Pancreas (tissue), 10 donors: ENCODE data around the gene BORCS6. TPM values are rescaled to one million over a fixed set of nuclear protein-coding genes. Genes with fewer than 3 reads are reported as not detected.

Experiments
- ATAC-seq, 4 donors: fragments of 200-7000 bp; cut with Tn5 transposase; one replicate each; pipeline versions ENCODE4 v1.8.0 to v1.9.1; 2020; ENCODE audit warnings: mild to moderate bottlenecking in 4 of 4, moderate library complexity in 4 of 4
- DNase-seq, 6 donors: peaks; one replicate each; pipeline ENCODE4 v3.0.0-alpha.2; 2020
- FAIRE-seq: peaks from 2 replicates; lab custom pipeline; 2012; peaks lifted over from hg19 to GRCh38; lab: Jason Lieb, UNC
- H3K27ac ChIP-seq, 4 donors: fragments of 200-600 bp; sonication (generic); 1 replicate in 3 of 4; 2 replicates in 1 of 4; pipeline versions ENCODE4 v1.5.0 to v1.8.0; 2020
- H3K27me3 ChIP-seq, 4 donors: fragments of 200-600 bp; one replicate each; pipeline ENCODE4 v1.8.0; 2021
- H3K36me3 ChIP-seq, 3 donors: fragments of 200-600 bp; sonication (generic) in 1 of 3; one replicate each; pipeline versions ENCODE4 v1.5.0 to v1.8.0; 2020 to 2021
- H3K4me1 ChIP-seq, 3 donors: fragments of 200-600 bp; one replicate each; pipeline ENCODE4 v1.8.0; 2021
- H3K4me3 ChIP-seq, 4 donors: fragments of 200-600 bp; sonication (generic) in 2 of 4; one replicate each; pipeline versions ENCODE4 v1.5.0 to v1.8.0; 2020 to 2021
- H3K9me3 ChIP-seq, 4 donors: fragments of 200-600 bp; one replicate each; pipeline ENCODE4 v1.8.0; 2021
- CTCF ChIP-seq, 4 donors: fragments of 200-600 bp; sonication (generic) in 3 of 4; IDR thresholded peaks; one replicate each; pipeline versions ENCODE4 v1.5.0 to v1.8.0; 2021; ENCODE audit warnings: antibody characterized with exemption in 4 of 4
- WGBS, 2 donors: extraction: QIAGEN DNeasy Blood & Tissue Kit; methylation state at CpG; one replicate each; pipeline ENCODE4 v1.1.7; 2013; 5-methylcytosine and 5-hydroxymethylcytosine counted together
- intact Hi-C, 3 donors: fragments of 100-400 bp; cut with DNase I; formaldehyde crosslinking; loops; one replicate each; pipeline versions ENCODE4 v1.11.1 to v1.14.2; 2022
- polyA plus RNA-seq, 2 donors: library from polyadenylated mRNA; stranded (reverse); fragments of 200-250 nt; gene quantifications; one replicate each; pipeline ENCODE4 v1.2.3, GENCODE V29; 2013
- total RNA-seq, 6 donors: library from RNA; stranded (reverse); fragmentation: NEBNext Ultra II Directional in 4 of 6; extraction: Animal tissue kit (Norgen Biotek cat#: 25700) in 4 of 6; gene quantifications; one replicate each; pipeline versions ENCODE4 v1.2.1 to v1.2.4, GENCODE V29; 2021 to 2023
- donor health status: healthy with polysubstance abuse.
- donor health status: DM: no; HTN: no; CAD: no; lungs with moderate emphysema.
- donor health status: DM: no; HTN: no; CAD: no.
- donor health status: control.
- donor health status: control.
- donor health status: Bipolar disorder and iron deficiency.
- donor health status: DM: yes; HTN: yes; CAD: no.
- donor health status: DM: no; HTN: no; CAD: no.
- donor health status: DM: no; HTN: no; CAD: no.
- donor health status: DM: yes; HTN: yes; CAD: no.

BORCS6 gene
- total and polyA plus RNA-seq, 8 donors, result 4.5 to 10.4 (median 6.6) TPM

GRCh38 chr17:8143581-8144400, 46.2 kb downstream of the BORCS6 start:
- Histone ChIP-seq H3K36me3 (peaks cover 10 to 94% (median 91%) of the 10 kb centered on the region in 3 donors), H3K27ac (no peak overlapping the region)

GRCh38 chr17:8142887-8143580, 46.9 kb downstream of the BORCS6 start:
- WGBS, 2 donors, result 85 to 93% methylated on average over 13 to 15 of the region's 15 CpGs
- Histone ChIP-seq H3K27me3 (no peaks in the 10 kb centered on the region), H3K4me1 (peaks cover 3 to 5% (median 4%) of the 10 kb centered on the region in 3 donors), H3K9me3 (no peaks in the 10 kb centered on the region), H3K27ac (no peak overlapping the region), H3K4me3 (no peak overlapping the region), H3K36me3 (peaks cover 8 to 86% (median 84%) of the 10 kb centered on the region in 3 donors)
- intact Hi-C loops, result no loop called here
- ATAC-seq (no peak), FAIRE-seq (no peak), DNase-seq (peak in 3 of 6 donors; percentile 19 to 75 (median 46))
- no peak for TF ChIP-seq CTCF (IDR thresholded peaks at IDR 0.05)

More at GRCh38 chr17:8143581-8144400, 46.2 kb downstream of the BORCS6 start:
- H3K9me3 ChIP-seq, result no peaks in the 10 kb centered on the region
- intact Hi-C loops, result no loop called here
- ATAC-seq (no peak), FAIRE-seq (no peak), DNase-seq (peak in 2 of 6 donors; percentile 29 to 35)
- no peak overlapping the region for H3K4me3 ChIP-seq
- no peaks in the 10 kb centered on the region for H3K27me3 ChIP-seq
- 91% methylated on average over 22 of the region's 22 CpGs for WGBS, 2 donors
- TF ChIP-seq CTCF (IDR thresholded peaks at IDR 0.05), result no peak
- H3K4me1 ChIP-seq, result no peaks in the 10 kb centered on the region

- no peak for TF ChIP-seq CTCF (IDR thresholded peaks at IDR 0.05)
- H3K9me3 ChIP-seq, result no peaks in the 10 kb centered on the region
- no peak overlapping the region for H3K4me3 ChIP-seq
- intact Hi-C loops, result no loop called here
- no peaks in the 10 kb centered on the region for H3K27me3 ChIP-seq
- no peak for ATAC-seq
- no peak overlapping the region for H3K27ac ChIP-seq
- H3K36me3 ChIP-seq, result peaks cover 6 to 79% (median 77%) of the 10 kb centered on the region in 3 donors
- H3K4me1 ChIP-seq, result peaks cover 4 to 6% (median 5%) of the 10 kb centered on the region in 3 donors
- 88 to 92% methylated on average over 23 of the region's 23 CpGs for WGBS, 2 donors
- FAIRE-seq, result no peak
- DNase-seq, result peak in 3 of 6 donors; percentile 24 to 82 (median 43)
These were observed 47.7 kb downstream of the BORCS6 start for GRCh38 chr17:8142158-8142886.

GRCh38 chr17:8141741-8142140, 48.2 kb downstream of the BORCS6 start:
- Histone ChIP-seq H3K27me3 (no peaks in the 10 kb centered on the region), H3K36me3 (peaks cover 6 to 73% (median 71%) of the 10 kb centered on the region in 3 donors), H3K27ac (no peak overlapping the region), H3K4me3 (no peak overlapping the region), H3K4me1 (peaks cover 4 to 6% (median 5%) of the 10 kb centered on the region in 3 donors), H3K9me3 (no peaks in the 10 kb centered on the region)
- ATAC-seq (no peak), DNase-seq (peak in 4 of 6 donors; percentile 17 to 64 (median 36)), FAIRE-seq (no peak)
- 89 to 94% methylated on average over 11 of the region's 11 CpGs for WGBS, 2 donors
- intact Hi-C loops, result no loop called here
- TF ChIP-seq CTCF (IDR thresholded peaks at IDR 0.05), result no peak
